K562 (cell line): Measurements from ENCODE around the gene IRX2. TPM values are rescaled to one million over a fixed set of nuclear protein-coding genes. Genes with fewer than 3 reads are reported as not detected.

Experiments used
- ATAC-seq: fragments of 200-7000 bp; cut with Tn5 transposase; 3 replicates; pipeline ENCODE4 v1.9.1; 2020; ENCODE audit warnings: moderate library complexity
- BruUV-seq: library from RNA; stranded (reverse); fragments of 400-500 nt; replicated peaks from 2 replicates; lab custom pipeline; 2021; lab: Mats Ljungman, UMichigan
- CTCF ChIA-PET: fragments of 300-600 bp; formaldehyde crosslinking; extraction: SDS; loops from one replicate; lab custom pipeline; 2021; ENCODE audit warnings: low intra/inter-chr PET ratio; lab: Yijun Ruan, JAX
- POLR2A ChIA-PET: fragments of 300-600, 350-650 bp; sonication (Branson Sonifier 250); formaldehyde crosslinking; extraction: SDS; loops from one replicate; lab custom pipeline; 2021; ENCODE audit warnings: antibody characterized with exemption, inconsistent platforms; lab: Yijun Ruan, JAX
- DNase-seq, 4 experiments: peaks; one replicate each; pipeline versions ENCODE4 v3.0.0 to v3.0.0-alpha.2; 2011 to 2018; ENCODE audit warnings: low spot score in 3 of 4, mixed read lengths in 3 of 4; ENCODE audit errors: extremely low read depth in 1 of 4
- FAIRE-seq: peaks from 2 replicates; lab custom pipeline; 2011; peaks lifted over from hg19 to GRCh38; lab: Jason Lieb, UNC
- H2AFZ ChIP-seq: 2 replicates; pipeline ENCODE4 v1.6.0; 2011; ENCODE audit warnings: low read depth, low read length, control low read depth, inconsistent platforms
- H3K27ac ChIP-seq: fragments of 200-600 bp; 3 replicates; pipeline ENCODE4 v1.8.0; 2011; ENCODE audit warnings: low read depth, mild to moderate bottlenecking, control low read depth, inconsistent platforms, low read length, moderate library complexity, mixed read lengths; ENCODE audit errors: extremely low read depth
- H3K27me3 ChIP-seq, 2 experiments: fragments of 300-600 bp in 1 of 2; 2 replicates in 1 of 2; 3 replicates in 1 of 2; pipeline versions ENCODE4 v1.6.0 to v1.8.0; 2011; ENCODE audit warnings: inconsistent platforms in 2 of 2, low read length in 2 of 2, mild to moderate bottlenecking in 1 of 2, mixed read lengths in 1 of 2, moderate library complexity in 1 of 2; ENCODE audit not compliant: control insufficient read depth in 2 of 2, insufficient read depth in 2 of 2
- H3K36me3 ChIP-seq: fragments of 300-600 bp; 3 replicates; pipeline ENCODE4 v1.8.0; 2011; ENCODE audit warnings: mild to moderate bottlenecking, low read length, inconsistent platforms; ENCODE audit not compliant: control insufficient read depth, insufficient read depth
- H3K4me1 ChIP-seq, 2 experiments: fragments of 200-600 bp in 1 of 2; replicated peaks in 1 of 2; 2 replicates in 1 of 2; 3 replicates in 1 of 2; pipeline versions ENCODE4 v1.5.1 to v1.8.0; 2011; ENCODE audit warnings: inconsistent platforms in 2 of 2, low read length in 2 of 2, mild to moderate bottlenecking in 1 of 2, mixed read lengths in 1 of 2, moderate library complexity in 1 of 2; ENCODE audit not compliant: control insufficient read depth in 2 of 2, insufficient read depth in 2 of 2
- H3K4me2 ChIP-seq: 2 replicates; pipeline ENCODE4 v1.6.1; 2011; ENCODE audit warnings: low read length, control low read depth, inconsistent platforms, mixed read lengths; ENCODE audit not compliant: insufficient read depth
- H3K4me3 ChIP-seq: fragments of 200-600 bp; sonication (generic), shearing (Covaris generic); 2 replicates; pipeline ENCODE4 v1.5.1; 2016; ENCODE audit warnings: control low read depth, inconsistent platforms
- H3K79me2 ChIP-seq: fragments of 200-600 bp; 3 replicates; pipeline ENCODE4 v1.8.0; 2011; ENCODE audit warnings: low read length, inconsistent platforms; ENCODE audit not compliant: control insufficient read depth, insufficient read depth
- H3K9ac ChIP-seq, 2 experiments: 2 replicates each; pipeline versions ENCODE4 v1.6.0 to v1.6.1; 2011; ENCODE audit warnings: low read depth in 2 of 2, low read length in 2 of 2, control low read depth in 1 of 2, inconsistent platforms in 1 of 2, mild to moderate bottlenecking in 1 of 2, mixed read lengths in 1 of 2; ENCODE audit not compliant: insufficient read depth in 1 of 2
- H3K9me1 ChIP-seq: one replicate; pipeline ENCODE4 v1.6.0; 2011; ENCODE audit warnings: inconsistent platforms, mild to moderate bottlenecking, low read length, moderate library complexity; ENCODE audit not compliant: control insufficient read depth, insufficient read depth
- H3K9me3 ChIP-seq: replicated peaks from 2 replicates; pipeline ENCODE4 v1.5.1; 2011; ENCODE audit warnings: low read depth, low read length, inconsistent platforms; ENCODE audit not compliant: control insufficient read depth, insufficient read depth
- H4K20me1 ChIP-seq: replicated peaks from 2 replicates; pipeline ENCODE4 v1.6.1; 2011; ENCODE audit warnings: low read length, inconsistent platforms, mixed read lengths; ENCODE audit not compliant: control insufficient read depth, insufficient read depth
- BCOR ChIP-seq: fragments of 450-650 bp; IDR thresholded peaks from 2 replicates; pipeline ENCODE4 v1.6.1; 2016
- BRF1 ChIP-seq: IDR thresholded peaks from 3 replicates; pipeline ENCODE4 v1.6.1; 2011; ENCODE audit warnings: borderline replicate concordance, mild to moderate bottlenecking; ENCODE audit not compliant: insufficient read length; ENCODE audit errors: extremely low read depth
- GABPB2 ChIP-seq: fragments of 250-450 bp; sonication (Bioruptor Pico); conservative IDR thresholded peaks from 2 replicates; pipeline ENCODE4 v1.5.1; 2021; ENCODE audit warnings: mild to moderate bottlenecking
- HMGN3 ChIP-seq: IDR thresholded peaks from 2 replicates; pipeline ENCODE4 v1.6.1; 2011; ENCODE audit warnings: borderline replicate concordance, low read depth, mild to moderate bottlenecking, mixed read lengths, low read length; ENCODE audit not compliant: insufficient read length; ENCODE audit errors: extremely low read depth
- MED1 ChIP-seq: sonication (generic); formaldehyde crosslinking; IDR thresholded peaks from 2 replicates; pipeline ENCODE4 v1.8.1; 2023; ENCODE audit warnings: missing genetic modification reagents, borderline replicate concordance
- SMC3 ChIP-seq: conservative IDR thresholded peaks from 2 replicates; pipeline ENCODE4 v1.6.1; 2011; ENCODE audit warnings: low read depth, low read length, improper control_type of control experiment; ENCODE audit not compliant: insufficient read depth
- TARDBP ChIP-seq: fragments of 450-650 bp; IDR thresholded peaks from 2 replicates; pipeline ENCODE4 v1.6.1; 2016
- ZFP1 ChIP-seq: fragments of 450-650 bp; formaldehyde crosslinking; IDR thresholded peaks from 2 replicates; pipeline ENCODE4 v1.4.0; 2020; ENCODE audit warnings: mild to moderate bottlenecking, mixed read lengths
- ZNF140 ChIP-seq: fragments of 250-450 bp; sonication (Bioruptor Pico); IDR thresholded peaks from 2 replicates; pipeline ENCODE4 v1.8.0; 2021; ENCODE audit warnings: moderate library complexity, mild to moderate bottlenecking, inconsistent platforms
- ZNF407 ChIP-seq: fragments of 450-650 bp; IDR thresholded peaks from 2 replicates; pipeline ENCODE4 v1.6.1; 2016; ENCODE audit warnings: low read depth
- ZNF551 ChIP-seq: fragments of 250-450 bp; sonication (Bioruptor Pico); IDR thresholded peaks from 2 replicates; pipeline ENCODE4 v1.5.0; 2021; ENCODE audit warnings: mild to moderate bottlenecking, moderate library complexity
- ZNF639 ChIP-seq, 2 experiments: fragments of 200-800 bp in 1 of 2; sonication (Bioruptor generic) in 1 of 2; sonication (generic) in 1 of 2; formaldehyde crosslinking in 1 of 2; IDR thresholded peaks in 1 of 2; conservative IDR thresholded peaks in 1 of 2; 2 replicates each; pipeline versions ENCODE4 v1.5.0 to v1.6.1; 2016 to 2020; ENCODE audit warnings: missing compliant biosample characterization in 1 of 2, missing genetic modification characterization in 1 of 2, missing genetic modification reagents in 1 of 2
- ZNF766 ChIP-seq: fragments of 200-800 bp; sonication (Bioruptor generic); conservative IDR thresholded peaks from 2 replicates; pipeline ENCODE4 v1.6.1; 2016; ENCODE audit warnings: missing genetic modification characterization, missing compliant biosample characterization
- WGBS: fragments of 100-300 bp; shearing (Covaris generic); methylation state at CpG from one replicate; pipeline ENCODE4 v1.1.6; 2016; ENCODE audit warnings: low coverage, mixed read lengths; ENCODE audit not compliant: insufficient coverage; ENCODE audit errors: missing lambda C conversion rate; 5-methylcytosine and 5-hydroxymethylcytosine counted together
- in situ Hi-C: fragments of 300-500 bp; cut with MboI; formaldehyde crosslinking; loops from 4 replicates; pipeline ENCODE4 v1.15.0; 2018; ENCODE audit warnings: inconsistent platforms, mixed read lengths
- intact Hi-C: fragments of 100-400 bp; cut with micrococcal nuclease; formaldehyde crosslinking; loops from 2 replicates; pipeline ENCODE4 v1.14.2; 2022
- polyA plus RNA-seq, 8 experiments: library from polyadenylated mRNA; depleted of rRNA in 4 of 8; stranded (reverse) in 5 of 8; unstranded in 3 of 8; fragments of >200 nt; fragmentation: Nextera tagmentation in 2 of 8; fragmentation: Illumina TruSeq in 1 of 8; extraction: Ambion mirVana in 2 of 8; extraction: Trizol in 1 of 8; gene quantifications; 2 replicates each; pipeline versions ENCODE4 v1.2.1 to v1.2.3, GENCODE V29; 2011 to 2014; ENCODE audit warnings: inconsistent platforms in 1 of 8, missing spikeins in 1 of 8
- total RNA-seq, 7 experiments: library from RNA; depleted of rRNA in 6 of 7; stranded (reverse); fragments of >200 nt in 6 of 7; fragmentation: Illumina TruSeq in 2 of 7; extraction: Trizol in 2 of 7; gene quantifications; 2 replicates each; pipeline versions ENCODE4 v1.2.1 to v1.2.3, GENCODE V29; 2011 to 2021; ENCODE audit warnings: low replicate concordance in 1 of 7

Gene IRX2
- total and polyA plus RNA-seq, 9 of the 15 experiments (the other 6 are each of a cell fraction or from before 2014, with no cell fraction given): 0.13 TPM; not detected in 8

- ChIA-PET CTCF (no interaction called here), POLR2A (interaction anchor here (0.6 kb wide), 1 partner anchor 870 kb away, joined by 3 read pairs; no protein-coding TSS in a partner anchor)
- Histone ChIP-seq H4K20me1 (peaks cover 3% of the 10 kb centered on the region; the same call in 1 of the 2 replicates), H3K4me2 (no peak overlapping the region), H2AFZ (no peak overlapping the region), H3K27ac (no peak overlapping the region), H3K36me3 (no peaks in the 10 kb centered on the region), H3K9me1 (no peaks in the 10 kb centered on the region), H3K9me3 (no peaks in the 10 kb centered on the region), H3K79me2 (no peaks in the 10 kb centered on the region), H3K4me3 (no peak overlapping the region), H3K4me1 (no peaks in the 10 kb centered on the region), H3K9ac (no peak overlapping the region), H3K27me3 (peaks cover 0 to 39% of the 10 kb centered on the region in 2 experiments; a peak in 4 of 5 replicates)
- in situ Hi-C loops (no loop called here), intact Hi-C loops (no loop called here)
- FAIRE-seq (no peak), DNase-seq (no peak), ATAC-seq (no peak)
- 0% methylated on average over 6 of the region's 7 CpGs for whole genome bisulfite sequencing
- BruUV-seq: no TSS peak
- TF ChIP-seq ZNF551: no peak
- TF ChIP-seq BCOR: no peak
- TF ChIP-seq ZNF140 (CRISPR knock-in tag): no peak
- TF ChIP-seq SMC3: no peak
- TF ChIP-seq GABPB2 (CRISPR knock-in tag): no peak
- TF ChIP-seq MED1 (CRISPR knock-in tag): no peak
- no peak for TF ChIP-seq BRF1
- TF ChIP-seq HMGN3: no peak
- TF ChIP-seq ZNF407: no peak
- TF ChIP-seq ZNF639 (CRISPR knock-in tag; conservative IDR thresholded peaks at IDR 0.05 in 1 of 2, IDR thresholded peaks at IDR 0.05 in 1 of 2): no peak
- no peak for TF ChIP-seq TARDBP
- no peak for TF ChIP-seq ZNF766 (CRISPR knock-in tag)
- no peak for TF ChIP-seq ZFP1
Observed at GRCh38 chr5:2721385-2722138, 29.9 kb downstream of the IRX2 start.
